T-helper 1 cell treated with Interleukin-12 subunit alpha and Interleukin-12 subunit beta and Interleukin-4 antibody, amounts not matched to agents 30 μg/mL and 1 μg/mL, for 36 hours (primary cell): ENCODE measurements around the gene PROCA1.
"Not testable (repeated sequence)": the region's sequence is repeated elsewhere in the genome, so short reads cannot be mapped to it uniquely, and the experiment has no call there.

Source experiments
- H3K27ac Mint-ChIP-seq: one replicate; pipeline ENCODE4 v1.8.0; 2021; ENCODE audit warnings: mild to moderate bottlenecking, mixed read lengths
- H3K27me3 Mint-ChIP-seq: one replicate; pipeline ENCODE4 v1.8.0; 2021; ENCODE audit warnings: low read depth, mixed read lengths
- H3K36me3 Mint-ChIP-seq: one replicate; pipeline ENCODE4 v1.8.0; 2021; ENCODE audit warnings: low read depth, mixed read lengths
- H3K4me1 Mint-ChIP-seq: one replicate; pipeline ENCODE4 v1.8.0; 2021; ENCODE audit warnings: low read depth, mixed read lengths
- H3K4me3 Mint-ChIP-seq: one replicate; pipeline ENCODE4 v1.8.0; 2021; ENCODE audit warnings: mild to moderate bottlenecking, moderate library complexity, mixed read lengths
- H3K9me3 Mint-ChIP-seq: one replicate; pipeline ENCODE4 v1.8.0; 2021; ENCODE audit warnings: mixed read lengths

Gene PROCA1

GRCh38 chr17:28737316-28737715 is 25.6 kb upstream of the PROCA1 start:
- Mint-ChIP-seq H3K27ac (no peak overlapping the region), H3K4me1 (peaks cover 23% of the 10 kb centered on the region), H3K27me3 (no peaks in the 10 kb centered on the region), H3K4me3 (no peak overlapping the region), H3K36me3 (peaks cover 8% of the 10 kb centered on the region), H3K9me3 (no peaks in the 10 kb centered on the region)

- not testable (repeated sequence) for H3K36me3 Mint-ChIP-seq, H3K4me3 Mint-ChIP-seq, H3K27me3 Mint-ChIP-seq, H3K27ac Mint-ChIP-seq, H3K9me3 Mint-ChIP-seq
- peaks cover 21% of the 10 kb centered on the region for H3K4me1 Mint-ChIP-seq
These were observed 24.5 kb upstream of the PROCA1 start for GRCh38 chr17:28735913-28736769.

GRCh38 chr17:28735242-28735722 is 23.6 kb upstream of the PROCA1 start:
- Mint-ChIP-seq H3K4me3 (no peak overlapping the region), H3K4me1 (peaks cover 21% of the 10 kb centered on the region), H3K9me3 (no peaks in the 10 kb centered on the region), H3K27ac (no peak overlapping the region), H3K36me3 (peaks cover 8% of the 10 kb centered on the region), H3K27me3 (no peaks in the 10 kb centered on the region)

- no peak overlapping the region for H3K27ac Mint-ChIP-seq
- H3K27me3 Mint-ChIP-seq = no peaks in the 10 kb centered on the region
- H3K4me1 Mint-ChIP-seq = peaks cover 22% of the 10 kb centered on the region
- H3K4me3 Mint-ChIP-seq = no peak overlapping the region
- H3K36me3 Mint-ChIP-seq = peaks cover 8% of the 10 kb centered on the region
- H3K9me3 Mint-ChIP-seq = no peaks in the 10 kb centered on the region
These were observed 23.1 kb upstream of the PROCA1 start for GRCh38 chr17:28734712-28735241.

GRCh38 chr17:28733346-28733745 is 21.7 kb upstream of the PROCA1 start:
- Mint-ChIP-seq H3K4me1 (peaks cover 17% of the 10 kb centered on the region), H3K9me3 (no peaks in the 10 kb centered on the region), H3K4me3 (no peak overlapping the region), H3K36me3 (peaks cover 3% of the 10 kb centered on the region), H3K27me3 (no peaks in the 10 kb centered on the region), H3K27ac (no peak overlapping the region)

- Mint-ChIP-seq H3K36me3 (peaks cover 2% of the 10 kb centered on the region), H3K9me3 (no peaks in the 10 kb centered on the region), H3K27me3 (no peaks in the 10 kb centered on the region), H3K4me1 (peaks cover 31% of the 10 kb centered on the region), H3K27ac (peak overlapping the region; percentile 2), H3K4me3 (no peak overlapping the region)
These were observed 18.3 kb upstream of the PROCA1 start for GRCh38 chr17:28729950-28730330.

GRCh38 chr17:28728364-28729200 is 16.9 kb upstream of the PROCA1 start, which contains the start of gene NEK8:
TSS of gene NEK8 (plus strand) at chr17:28728788. CDS start at chr17:28728814, 26 bp downstream.
- Mint-ChIP-seq H3K9me3 (no peaks in the 10 kb centered on the region), H3K27ac (peak within 1 kb of the TSS; percentile 97), H3K36me3 (peaks cover 16% of the 10 kb centered on the region), H3K4me1 (peaks cover 42% of the 10 kb centered on the region), H3K27me3 (no peaks in the 10 kb centered on the region), H3K4me3 (peak within 1 kb of the TSS; percentile 91)

- Mint-ChIP-seq H3K27me3 (no peaks in the 10 kb centered on the region), H3K9me3 (no peaks in the 10 kb centered on the region), H3K4me3 (peak overlapping the region; percentile 91), H3K4me1 (peaks cover 45% of the 10 kb centered on the region), H3K27ac (peak overlapping the region; percentile 97), H3K36me3 (peaks cover 26% of the 10 kb centered on the region)
These were observed 15.2 kb upstream of the PROCA1 start for GRCh38 chr17:28726627-28727491.

- Mint-ChIP-seq H3K27ac (peak within 1 kb of the TSS; percentile 97), H3K27me3 (no peaks in the 10 kb centered on the region), H3K36me3 (peaks cover 30% of the 10 kb centered on the region), H3K4me1 (peaks cover 48% of the 10 kb centered on the region), H3K9me3 (no peaks in the 10 kb centered on the region), H3K4me3 (peak within 1 kb of the TSS; percentile 91)
These were observed 14.5 kb upstream of the PROCA1 start, which contains the start of gene TLCD1 for GRCh38 chr17:28726226-28726626. TSS of gene TLCD1 (minus strand) at chr17:28726233. CDS start at chr17:28726097, 136 bp downstream.

- H3K4me1 Mint-ChIP-seq = peaks cover 51% of the 10 kb centered on the region
- H3K27ac Mint-ChIP-seq = peak overlapping the region; percentile 73
- H3K4me3 Mint-ChIP-seq = peak overlapping the region; percentile 83
- H3K36me3 Mint-ChIP-seq = peaks cover 35% of the 10 kb centered on the region
- no peaks in the 10 kb centered on the region for H3K9me3 Mint-ChIP-seq
- no peaks in the 10 kb centered on the region for H3K27me3 Mint-ChIP-seq
These were observed 14.1 kb upstream of the PROCA1 start for GRCh38 chr17:28725660-28726225.

- Mint-ChIP-seq H3K9me3 (no peaks in the 10 kb centered on the region), H3K36me3 (peaks cover 41% of the 10 kb centered on the region), H3K27ac (peak overlapping the region; percentile 73), H3K4me1 (peaks cover 54% of the 10 kb centered on the region), H3K4me3 (peak overlapping the region; percentile 83), H3K27me3 (no peaks in the 10 kb centered on the region)
These were observed 13.5 kb upstream of the PROCA1 start for GRCh38 chr17:28725166-28725659.

GRCh38 chr17:28724500-28725165 is 12.9 kb upstream of the PROCA1 start:
- H3K27ac Mint-ChIP-seq = peak overlapping the region; percentile 73
- H3K36me3 Mint-ChIP-seq = peaks cover 46% of the 10 kb centered on the region
- H3K4me1 Mint-ChIP-seq = peaks cover 53% of the 10 kb centered on the region
- no peaks in the 10 kb centered on the region for H3K9me3 Mint-ChIP-seq
- H3K27me3 Mint-ChIP-seq = no peaks in the 10 kb centered on the region
- H3K4me3 Mint-ChIP-seq = peak overlapping the region; percentile 83
